Keratinocyte (primary cell): ENCODE results near the gene FRA10AC1.

Experiments used
- EZH2 ChIP-seq: IDR thresholded peaks from one replicate; pipeline ENCODE4 v1.6.1; 2012; ENCODE audit warnings: inconsistent platforms, mild to moderate bottlenecking, low read length, moderate library complexity
- TF ChIP-seq, protein P1 (sequence below), 3 experiments: IDR thresholded peaks in 1 of 3; conservative IDR thresholded peaks in 1 of 3; optimal IDR thresholded peaks in 1 of 3; 2 replicates in 2 of 3; 3 replicates in 1 of 3; pipeline versions ENCODE3 to v1.5.1; 2011; ENCODE audit warnings: low read length in 3 of 3, mild to moderate bottlenecking in 3 of 3, moderate library complexity in 2 of 3, control low read depth in 1 of 3, inconsistent platforms in 1 of 3; ENCODE audit not compliant: insufficient read depth in 2 of 3; ENCODE audit errors: extremely low read depth in 1 of 3

DNA sequence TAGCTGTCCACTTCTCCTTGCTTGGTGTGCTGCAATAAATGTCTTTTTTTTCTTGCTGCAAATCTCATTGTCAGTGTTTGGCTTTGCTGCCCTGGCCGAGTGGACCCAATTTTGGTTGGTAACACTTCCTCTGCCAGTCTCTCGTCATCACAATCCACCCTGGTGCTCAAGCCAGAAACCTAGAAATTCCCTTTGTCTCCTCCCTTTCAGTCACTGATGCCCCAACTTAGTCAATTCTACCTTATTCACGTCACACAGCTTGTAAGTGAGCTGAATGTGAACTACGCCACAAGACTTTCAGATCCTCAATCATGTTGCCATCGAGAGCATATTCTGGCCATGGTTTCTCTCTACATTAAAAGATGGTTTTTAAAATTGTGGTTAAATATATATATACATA, 13.0 kb upstream of the FRA10AC1 start:
- TF ChIP-seq, protein P1, sequence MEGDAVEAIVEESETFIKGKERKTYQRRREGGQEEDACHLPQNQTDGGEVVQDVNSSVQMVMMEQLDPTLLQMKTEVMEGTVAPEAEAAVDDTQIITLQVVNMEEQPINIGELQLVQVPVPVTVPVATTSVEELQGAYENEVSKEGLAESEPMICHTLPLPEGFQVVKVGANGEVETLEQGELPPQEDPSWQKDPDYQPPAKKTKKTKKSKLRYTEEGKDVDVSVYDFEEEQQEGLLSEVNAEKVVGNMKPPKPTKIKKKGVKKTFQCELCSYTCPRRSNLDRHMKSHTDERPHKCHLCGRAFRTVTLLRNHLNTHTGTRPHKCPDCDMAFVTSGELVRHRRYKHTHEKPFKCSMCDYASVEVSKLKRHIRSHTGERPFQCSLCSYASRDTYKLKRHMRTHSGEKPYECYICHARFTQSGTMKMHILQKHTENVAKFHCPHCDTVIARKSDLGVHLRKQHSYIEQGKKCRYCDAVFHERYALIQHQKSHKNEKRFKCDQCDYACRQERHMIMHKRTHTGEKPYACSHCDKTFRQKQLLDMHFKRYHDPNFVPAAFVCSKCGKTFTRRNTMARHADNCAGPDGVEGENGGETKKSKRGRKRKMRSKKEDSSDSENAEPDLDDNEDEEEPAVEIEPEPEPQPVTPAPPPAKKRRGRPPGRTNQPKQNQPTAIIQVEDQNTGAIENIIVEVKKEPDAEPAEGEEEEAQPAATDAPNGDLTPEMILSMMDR (optimal IDR thresholded peaks at IDR 0.05 in 1 of 3, IDR thresholded peaks at IDR 0.05 in 1 of 3, conservative IDR thresholded peaks at IDR 0.05 in 1 of 3; ENCODE audit: extremely low read depth in 1 of 3, insufficient read depth in 2 of 3, low read length in 3 of 3): no peak
- TF ChIP-seq EZH2: no peak
